ENCODE measurements around the gene PITPNC1.

The PITPNC1 gene

GRCh38 chr17:67496286-67496685, 119.2 kb downstream of the PITPNC1 start:
- in situ Hi-C loops (cut with MboI; ENCODE audit: low sequenced_read_pairs, unreplicated experiment): no loop called here
- no peak for TF ChIP-seq CTCF (IDR thresholded peaks at IDR 0.05; ENCODE audit: borderline replicate concordance, control extremely low read depth, extremely low read depth, insufficient read depth, missing control alignments)
- no peak for DNase-seq (ENCODE audit: low spot score)

- no peak for TF ChIP-seq CTCF (IDR thresholded peaks at IDR 0.05; ENCODE audit: borderline replicate concordance, control extremely low read depth, extremely low read depth, insufficient read depth, missing control alignments)
- no peak for DNase-seq (ENCODE audit: low spot score)
- in situ Hi-C loops (cut with MboI; ENCODE audit: low sequenced_read_pairs, unreplicated experiment): no loop called here
Measured at GRCh38 chr17:67499685-67500084, 122.6 kb downstream of the PITPNC1 start.

GRCh38 chr17:67500261-67500660, 123.2 kb downstream of the PITPNC1 start:
- TF ChIP-seq CTCF (IDR thresholded peaks at IDR 0.05; ENCODE audit: borderline replicate concordance, control extremely low read depth, extremely low read depth, insufficient read depth, missing control alignments): no peak
- in situ Hi-C loops (cut with MboI; ENCODE audit: low sequenced_read_pairs, unreplicated experiment): no loop called here
- DNase-seq (ENCODE audit: low spot score): no peak

- DNase-seq (ENCODE audit: low spot score): no peak
- in situ Hi-C loops (cut with MboI; ENCODE audit: low sequenced_read_pairs, unreplicated experiment): no loop called here
- TF ChIP-seq CTCF (IDR thresholded peaks at IDR 0.05; ENCODE audit: borderline replicate concordance, control extremely low read depth, extremely low read depth, insufficient read depth, missing control alignments): no peak
Measured at GRCh38 chr17:67500677-67501300, 123.7 kb downstream of the PITPNC1 start.

GRCh38 chr17:67502151-67502550, 125.1 kb downstream of the PITPNC1 start:
- TF ChIP-seq CTCF (IDR thresholded peaks at IDR 0.05; ENCODE audit: borderline replicate concordance, control extremely low read depth, extremely low read depth, insufficient read depth, missing control alignments): no peak
- DNase-seq (ENCODE audit: low spot score): no peak
- in situ Hi-C loops (cut with MboI; ENCODE audit: low sequenced_read_pairs, unreplicated experiment): no loop called here

GRCh38 chr17:67503184-67503583, 126.1 kb downstream of the PITPNC1 start:
- no peak for TF ChIP-seq CTCF (IDR thresholded peaks at IDR 0.05; ENCODE audit: borderline replicate concordance, control extremely low read depth, extremely low read depth, insufficient read depth, missing control alignments)
- DNase-seq (ENCODE audit: low spot score): no peak
- in situ Hi-C loops (cut with MboI; ENCODE audit: low sequenced_read_pairs, unreplicated experiment): no loop called here
